GM04503 (cell line): ENCODE results near the gene KIAA1549.
A peak's percentile ranks its signal among the peaks of the same experiment; 100 is the strongest.
"Not testable (repeated sequence)": the region's sequence is repeated elsewhere in the genome, so short reads cannot be mapped to it uniquely, and the experiment has no call there.

Source experiments
- DNase-seq: peaks from one replicate; pipeline ENCODE4 v3.0.0-alpha.2; 2012; ENCODE audit warnings: low read depth

KIAA1549 gene

DNA sequence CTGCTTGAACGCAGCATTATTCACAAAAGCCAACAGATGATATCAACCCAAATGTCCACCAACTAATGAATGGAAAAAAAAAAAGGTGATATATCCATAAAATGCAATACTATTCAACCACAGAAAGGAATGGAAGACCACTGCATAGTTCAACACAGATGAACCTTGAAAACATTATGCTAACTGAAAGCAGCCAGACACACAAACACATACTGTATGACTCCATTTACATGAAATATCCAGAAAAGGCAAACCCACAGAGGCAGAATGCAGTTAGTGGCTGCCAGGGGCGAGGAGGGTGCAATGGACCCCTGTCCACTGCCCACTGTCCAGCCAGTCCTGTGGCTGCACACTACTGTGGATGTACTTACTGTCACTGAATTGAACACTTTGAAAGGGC is 36.6 kb downstream of the KIAA1549 start:
- DNase-seq = no peak

DNA sequence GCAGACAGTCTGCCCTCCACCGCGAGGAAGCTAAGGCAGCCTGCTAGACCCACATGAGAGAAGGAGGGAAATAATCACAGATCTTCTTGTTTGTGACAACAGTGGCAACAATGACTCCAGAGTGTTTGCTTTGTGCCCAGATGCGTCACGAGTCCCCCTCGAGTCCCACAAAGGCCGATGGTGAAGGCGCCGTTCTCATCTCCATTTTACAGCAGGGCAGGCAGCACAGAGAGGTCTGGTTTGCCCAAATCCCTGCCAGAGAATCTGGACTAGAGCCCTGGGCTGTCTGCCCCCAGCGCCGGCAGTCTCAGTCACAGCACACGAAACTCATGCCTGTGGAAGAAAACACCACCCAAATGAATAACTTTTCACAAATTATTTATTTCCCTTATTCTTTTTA is 38.1 kb downstream of the KIAA1549 start:
- no peak for DNase-seq

DNA sequence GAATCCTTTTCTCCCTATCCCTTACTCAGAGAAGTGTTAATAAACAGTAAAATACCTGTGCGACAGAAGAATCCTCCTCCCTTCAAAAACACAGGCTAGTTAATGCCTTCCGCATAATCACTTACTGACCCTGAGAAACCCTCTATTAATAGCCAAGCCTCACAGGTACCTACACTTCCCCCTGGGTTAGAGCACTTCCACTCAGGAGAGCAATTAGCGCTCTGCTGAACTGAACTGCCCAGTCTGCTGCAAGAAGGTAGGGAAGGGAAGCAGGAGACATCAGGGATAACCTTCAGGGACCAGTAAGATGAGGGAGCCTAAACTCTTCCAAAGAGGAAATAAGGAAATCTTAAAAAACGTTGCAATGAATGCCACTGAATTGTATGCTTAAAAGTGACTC is 39.6 kb downstream of the KIAA1549 start:
- no peak for DNase-seq

DNA sequence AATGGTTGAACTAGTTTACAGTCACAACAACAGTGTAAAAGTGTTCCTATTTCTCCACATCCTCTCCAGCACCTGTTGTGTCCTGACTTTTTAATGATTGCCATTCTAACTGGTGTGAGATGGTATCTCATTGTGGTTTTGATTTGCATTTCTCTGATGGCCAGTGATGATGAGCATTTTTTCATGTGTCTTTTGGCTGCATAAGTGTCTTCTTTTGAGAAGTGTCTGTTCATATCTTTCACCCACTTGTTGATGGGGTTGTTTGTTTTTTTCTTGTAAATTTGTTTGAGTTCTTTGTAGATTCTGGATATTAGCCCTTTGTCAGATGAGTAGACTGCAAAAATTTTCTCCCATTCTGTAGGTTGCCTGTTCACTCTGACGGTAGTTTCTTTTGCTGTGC is 40.6 kb downstream of the KIAA1549 start:
- not testable (repeated sequence) for DNase-seq

DNA sequence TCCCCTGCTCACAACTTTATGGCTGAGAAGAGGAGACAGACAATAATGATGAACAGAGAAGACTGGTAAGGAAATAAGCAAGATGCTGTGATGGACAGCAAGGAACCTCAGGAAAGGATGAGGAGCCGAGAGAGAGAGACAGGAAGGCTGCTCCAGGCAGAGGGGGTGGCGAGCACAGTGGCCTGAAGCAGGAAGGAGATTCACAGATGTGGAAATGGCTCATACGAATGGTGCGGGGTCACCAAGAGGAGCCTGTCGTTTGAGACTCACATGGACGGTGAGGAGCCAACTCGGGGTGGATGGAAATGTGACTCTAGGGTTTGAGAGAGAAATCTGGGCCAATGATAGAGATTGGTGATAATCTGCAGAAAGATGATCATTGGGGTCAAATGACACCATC is 43.7 kb downstream of the KIAA1549 start:
- no peak for DNase-seq

DNA sequence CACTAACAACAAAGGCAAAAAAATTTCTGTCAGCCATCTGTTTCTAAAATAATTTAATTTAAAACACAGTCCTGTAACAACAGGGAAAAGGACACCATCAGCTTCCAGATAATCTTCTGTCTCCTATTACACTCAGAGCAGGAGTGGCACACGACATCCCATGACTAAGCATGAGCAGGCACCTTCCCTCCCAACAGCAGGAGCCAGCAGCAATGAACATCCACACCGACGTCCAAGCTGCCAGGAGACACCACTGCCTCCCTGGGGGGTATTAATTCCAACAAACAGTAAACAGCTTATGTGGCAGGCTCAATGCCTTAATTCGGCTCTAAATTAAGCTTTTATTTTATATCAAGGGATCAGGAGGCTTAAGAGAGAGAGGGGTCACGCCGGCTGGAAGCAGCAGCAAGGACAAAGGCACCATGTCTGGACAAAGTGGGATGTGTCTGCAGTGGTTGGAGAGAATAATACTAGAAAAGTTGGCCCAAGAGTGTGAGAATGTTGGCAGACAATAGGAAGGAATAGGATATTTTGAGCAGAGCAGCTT is 45.7 kb downstream of the KIAA1549 start:
- peak; percentile 61 for DNase-seq

DNA sequence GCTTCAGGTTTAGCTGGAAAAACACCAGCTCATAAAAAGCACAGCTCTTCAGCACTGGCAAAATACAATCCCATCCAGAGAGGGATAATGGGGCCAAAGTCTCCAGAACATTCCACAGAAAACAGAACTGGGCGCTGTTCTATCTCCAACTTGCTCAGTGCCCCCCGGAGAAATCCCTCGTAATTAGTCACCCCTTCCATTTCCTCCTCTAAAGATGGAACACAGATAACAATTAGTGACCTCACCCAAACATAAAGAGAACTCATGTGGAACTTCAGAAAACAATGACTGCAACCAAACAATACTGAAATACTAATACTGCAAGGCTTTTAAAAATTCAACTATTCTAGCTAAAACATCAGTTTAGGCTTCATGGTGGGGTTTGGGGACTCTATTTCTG is 46.3 kb downstream of the KIAA1549 start:
- no peak for DNase-seq

DNA sequence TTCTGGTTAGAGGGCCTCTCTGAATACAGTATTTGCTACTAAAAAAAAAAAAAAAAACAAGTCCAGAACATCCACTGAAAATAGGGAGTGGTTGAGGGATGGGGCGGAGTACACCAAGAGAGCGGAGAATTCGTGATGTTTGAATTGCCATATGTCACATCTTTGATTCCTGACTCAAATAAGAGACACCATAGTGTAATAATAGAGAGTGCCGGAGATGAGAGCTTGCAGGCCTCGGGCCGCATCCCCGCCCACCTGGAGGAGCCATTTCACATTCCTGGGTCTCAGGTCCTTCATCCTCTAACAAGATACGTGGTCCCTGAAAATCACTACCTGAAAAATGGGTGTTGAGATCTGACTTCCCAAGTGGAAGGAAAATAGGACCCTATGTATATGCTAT is 46.8 kb downstream of the KIAA1549 start:
- DNase-seq = no peak

DNA sequence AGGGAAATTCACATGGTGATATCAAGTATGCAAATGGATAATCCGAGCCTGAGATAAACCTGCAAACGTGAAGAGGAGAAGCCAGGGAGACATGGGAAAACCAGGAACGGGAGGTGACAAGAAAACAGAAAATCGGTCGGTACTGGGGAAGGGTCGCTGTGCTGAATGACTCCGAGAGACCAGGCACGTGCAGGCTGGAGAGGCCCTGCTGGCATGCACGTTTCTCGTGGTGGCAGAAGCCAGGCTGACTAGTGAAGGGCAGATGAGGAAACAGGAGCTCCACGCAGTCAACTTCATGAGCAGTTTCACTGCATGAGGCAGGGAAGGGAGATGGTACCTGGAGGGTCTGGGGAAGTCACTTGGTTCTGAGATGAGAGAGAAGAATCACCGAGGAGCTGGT is 48.3 kb downstream of the KIAA1549 start:
- DNase-seq = no peak

DNA sequence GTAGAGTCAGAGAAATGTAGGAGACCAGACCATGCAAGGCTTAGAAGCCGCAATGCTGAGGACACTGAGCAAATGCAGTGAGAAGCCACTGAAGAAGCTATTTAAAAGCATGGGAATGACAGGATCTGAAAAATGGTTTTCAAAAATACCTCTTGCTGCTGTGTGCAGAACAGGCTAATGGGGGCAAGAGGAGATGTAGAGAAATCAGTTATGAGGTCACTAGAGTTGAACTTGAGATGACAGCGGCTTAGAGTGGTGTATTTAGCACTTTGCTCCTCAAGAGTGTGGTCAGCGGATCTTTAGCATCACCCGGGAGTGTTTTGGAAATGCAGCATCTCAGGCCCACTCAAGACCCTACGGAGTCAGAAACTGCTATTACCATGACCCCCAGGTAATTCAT is 48.8 kb downstream of the KIAA1549 start:
- no peak for DNase-seq

DNA sequence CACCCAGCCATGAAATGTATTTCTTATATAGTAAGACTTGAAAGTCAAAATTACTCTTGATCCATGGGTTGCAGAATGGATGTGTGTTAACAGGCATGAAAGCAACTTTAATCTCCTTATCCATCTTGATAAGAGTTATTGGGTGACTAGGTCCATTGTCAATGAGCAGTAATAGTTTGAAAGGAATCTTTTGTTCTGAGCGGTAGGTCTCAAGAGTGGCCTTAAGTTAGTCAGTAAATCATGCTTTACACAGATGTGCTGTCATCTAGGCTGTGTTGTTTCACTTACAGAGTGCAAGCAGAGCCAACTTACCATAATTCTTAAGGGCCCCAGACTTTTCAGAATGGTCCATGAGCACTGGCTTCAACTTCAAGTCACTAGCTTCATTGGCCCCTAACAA is 51.2 kb downstream of the KIAA1549 start:
- DNase-seq = no peak

DNA sequence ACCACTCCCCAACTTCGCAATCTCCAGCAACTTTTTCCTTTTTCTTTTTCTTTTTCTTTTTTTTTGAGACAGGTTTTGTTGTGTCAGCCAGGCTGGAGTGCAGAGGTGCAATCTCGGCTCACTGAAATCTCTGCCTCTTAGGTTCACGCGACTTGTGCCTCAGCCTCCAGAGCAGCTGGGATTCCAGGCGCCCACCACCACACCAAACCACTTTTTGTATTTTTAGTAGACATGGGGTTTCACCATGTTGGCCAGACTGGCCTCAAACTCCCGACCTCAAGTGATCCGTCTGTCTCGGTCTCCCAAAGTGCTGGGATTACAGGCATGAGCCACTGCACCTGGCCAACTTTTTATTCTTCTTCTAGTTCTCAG is 55.0 kb downstream of the KIAA1549 start:
- no peak for DNase-seq

DNA sequence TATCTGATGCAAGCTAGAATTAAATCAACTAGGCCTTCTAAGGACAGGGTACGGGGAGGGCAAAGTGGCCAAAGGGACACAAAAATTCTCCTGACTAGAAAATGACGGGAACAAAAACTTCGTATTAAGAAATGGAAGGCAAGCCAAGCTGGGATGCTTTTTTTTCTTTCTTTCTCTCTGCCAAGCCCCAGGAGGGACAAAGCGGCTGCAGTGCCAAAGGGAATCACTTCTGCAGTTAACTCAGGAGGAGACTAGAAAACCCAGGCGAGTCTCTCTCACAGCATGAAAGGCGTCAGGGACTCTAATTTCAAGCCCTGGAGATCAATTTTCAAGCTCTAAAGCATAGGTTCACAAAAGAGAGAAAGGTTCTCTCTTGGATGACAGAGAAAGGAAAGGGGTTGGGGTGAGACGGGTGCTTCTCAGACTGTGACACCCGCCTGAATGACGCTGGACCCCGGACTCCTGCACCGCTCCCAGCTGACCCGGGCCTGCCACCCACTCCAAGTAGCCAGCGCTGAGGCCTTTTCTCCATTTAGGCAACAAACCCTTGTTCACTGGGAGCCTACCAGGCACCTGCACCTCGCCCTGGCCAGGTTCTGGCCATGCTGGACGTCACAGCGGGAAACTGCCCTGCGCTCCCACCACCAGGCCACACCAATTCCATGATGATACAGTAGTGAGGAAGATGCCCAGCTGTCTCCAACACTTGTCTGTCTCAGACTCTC is 56.5 kb downstream of the KIAA1549 start:
- DNase-seq = no peak

DNA sequence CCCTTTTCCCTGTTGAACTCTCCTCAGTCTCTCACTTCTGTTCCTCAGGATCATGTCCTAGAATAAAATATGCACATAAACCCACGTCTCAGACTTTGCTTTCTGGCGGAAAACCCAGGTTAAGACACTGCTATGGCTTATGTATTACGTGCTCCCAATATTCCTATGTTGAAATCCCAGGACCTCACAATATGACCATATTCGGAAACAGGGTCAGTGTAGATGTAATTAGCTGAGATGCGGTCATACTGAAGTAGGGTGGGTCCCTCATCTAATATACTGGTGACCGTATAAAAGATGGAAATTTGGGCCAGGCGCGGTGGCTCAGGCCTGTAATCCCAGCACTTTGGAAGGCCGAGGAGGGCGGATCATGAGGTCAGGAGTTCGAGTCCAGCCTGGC is 59.9 kb downstream of the KIAA1549 start:
- DNase-seq = no peak

DNA sequence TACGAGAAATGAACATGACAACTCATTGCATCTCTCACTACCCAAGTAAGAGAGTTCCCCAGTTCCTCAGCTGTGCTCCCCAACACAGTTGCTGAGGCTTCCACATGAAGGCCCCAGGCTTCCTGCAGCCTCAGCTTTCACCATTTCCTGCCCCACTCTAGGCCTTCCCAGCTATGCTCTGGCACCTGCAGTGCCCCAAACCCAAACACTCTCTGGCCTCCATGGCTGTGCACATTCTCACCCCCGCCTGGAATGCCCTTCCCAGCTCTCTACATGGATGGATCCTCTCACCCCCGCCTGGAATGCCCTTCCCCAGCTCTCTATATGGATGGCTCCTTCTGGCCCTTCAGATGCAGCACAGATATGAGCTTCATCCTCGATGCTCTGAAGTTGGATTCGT is 61.3 kb downstream of the KIAA1549 start:
- DNase-seq = no peak

DNA sequence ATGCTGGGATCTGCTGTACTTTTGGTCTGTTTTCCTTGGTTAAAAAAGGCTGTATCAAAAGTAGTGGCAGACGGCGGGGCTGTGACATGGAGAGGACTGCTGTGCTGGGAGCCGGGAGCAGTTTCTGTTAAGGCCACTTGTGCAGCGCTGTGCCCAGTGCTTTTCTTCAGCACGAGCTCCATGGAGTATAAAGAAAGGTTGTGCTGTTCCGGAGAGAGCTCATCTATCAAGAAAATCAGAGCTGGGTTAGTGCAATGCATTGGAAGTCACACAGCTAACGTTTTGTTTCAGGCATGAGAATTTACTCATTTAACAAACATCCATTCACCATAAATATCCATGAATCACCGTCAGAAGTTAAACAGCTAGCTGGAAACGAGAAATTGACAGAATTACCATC is 62.0 kb downstream of the KIAA1549 start:
- DNase-seq = no peak

DNA sequence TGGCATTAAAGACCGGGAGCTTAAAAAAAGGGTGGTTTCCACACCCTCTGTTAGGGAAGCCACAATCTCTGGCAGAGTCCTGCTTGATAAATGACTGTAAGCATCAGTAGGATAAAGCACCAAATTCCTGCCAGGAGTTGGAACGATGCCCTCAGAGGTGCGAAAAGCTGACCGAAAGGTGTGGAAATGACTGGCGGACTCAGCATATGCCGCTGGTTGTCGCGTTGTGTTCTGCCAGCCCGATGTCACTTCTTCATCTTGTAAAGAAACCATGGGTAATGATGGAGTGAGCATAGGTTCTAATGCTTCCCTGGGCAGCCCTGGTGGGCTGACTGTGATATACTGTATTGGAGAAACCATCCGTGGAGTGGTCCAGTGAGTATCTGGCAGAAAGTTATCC is 62.4 kb downstream of the KIAA1549 start:
- no peak for DNase-seq

DNA sequence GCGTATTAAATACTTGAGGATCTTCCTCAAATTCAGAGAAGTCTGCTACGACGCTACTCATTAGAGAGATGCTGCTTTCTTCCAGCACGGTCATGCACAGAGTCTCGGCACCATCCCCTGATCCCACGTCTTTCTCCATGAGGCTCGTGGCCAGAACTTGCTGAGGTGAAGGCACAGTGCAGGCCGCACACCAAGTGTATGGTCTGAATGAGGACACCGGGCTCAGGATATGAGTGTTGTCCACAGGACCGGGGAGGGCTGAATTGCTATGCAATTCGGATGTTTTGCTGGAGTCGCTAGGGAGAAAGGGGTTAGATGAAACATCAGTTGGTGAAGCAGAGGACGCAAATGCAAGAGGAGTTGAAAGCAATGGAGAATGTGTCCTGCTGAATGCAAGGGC is 63.0 kb downstream of the KIAA1549 start:
- no peak for DNase-seq

DNA sequence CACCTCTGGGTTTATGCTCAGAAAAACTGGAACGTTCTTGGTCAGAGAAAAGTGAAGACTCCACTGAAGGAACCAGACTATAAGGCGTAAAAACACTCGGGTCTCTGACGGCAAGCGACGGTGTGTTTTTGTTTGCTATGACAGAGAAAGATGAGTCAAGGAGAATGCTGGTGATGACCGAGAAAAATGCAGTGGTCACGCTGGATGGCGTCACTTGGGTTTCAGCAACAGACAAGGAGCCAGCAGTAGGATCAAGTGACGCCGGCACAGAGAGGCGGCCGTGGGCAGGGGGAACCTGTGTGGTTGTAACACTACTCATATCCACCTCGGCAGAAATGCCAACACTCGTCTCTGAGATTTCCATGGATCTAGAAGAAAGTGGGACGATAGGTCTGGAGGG is 63.4 kb downstream of the KIAA1549 start:
- DNase-seq = no peak

DNA sequence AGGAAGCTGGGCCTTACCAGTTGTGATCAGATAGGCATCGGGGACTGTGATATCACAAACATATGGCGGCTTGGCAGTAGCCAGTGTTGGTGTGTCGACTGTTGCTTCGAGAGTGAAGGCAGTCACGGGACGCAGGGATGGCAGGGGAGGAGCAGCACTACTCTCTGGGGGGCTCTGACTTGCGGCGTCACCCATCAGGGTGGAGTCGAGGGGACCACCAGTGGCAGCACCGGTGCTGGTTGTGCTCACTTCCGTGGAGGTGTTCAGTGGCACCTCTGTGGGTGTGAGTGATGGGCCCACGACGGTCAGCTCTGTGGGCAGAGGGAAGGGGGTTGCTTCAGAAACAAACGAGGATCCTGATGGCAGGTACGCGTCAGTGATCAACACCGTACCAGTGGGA is 64.5 kb downstream of the KIAA1549 start:
- DNase-seq = no peak

DNA sequence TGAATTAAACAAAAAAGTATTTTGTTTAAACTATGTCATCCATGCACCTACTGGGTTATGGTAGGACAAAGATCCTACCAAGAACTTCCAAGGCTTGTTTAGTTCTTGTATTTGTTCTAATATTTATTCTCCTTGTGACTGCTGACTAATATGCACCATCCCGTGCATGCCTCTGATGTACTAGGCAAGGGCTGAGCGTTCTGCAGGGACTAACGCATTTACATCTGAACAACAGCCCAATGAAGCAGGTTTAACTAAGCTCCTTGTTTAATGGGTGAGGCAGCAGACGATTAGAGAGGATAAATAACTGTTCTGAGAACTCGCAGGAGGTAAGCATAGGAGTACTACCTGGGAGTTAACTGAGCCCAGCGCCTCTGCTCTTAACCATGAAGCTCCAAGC is 64.9 kb downstream of the KIAA1549 start:
- no peak for DNase-seq

DNA sequence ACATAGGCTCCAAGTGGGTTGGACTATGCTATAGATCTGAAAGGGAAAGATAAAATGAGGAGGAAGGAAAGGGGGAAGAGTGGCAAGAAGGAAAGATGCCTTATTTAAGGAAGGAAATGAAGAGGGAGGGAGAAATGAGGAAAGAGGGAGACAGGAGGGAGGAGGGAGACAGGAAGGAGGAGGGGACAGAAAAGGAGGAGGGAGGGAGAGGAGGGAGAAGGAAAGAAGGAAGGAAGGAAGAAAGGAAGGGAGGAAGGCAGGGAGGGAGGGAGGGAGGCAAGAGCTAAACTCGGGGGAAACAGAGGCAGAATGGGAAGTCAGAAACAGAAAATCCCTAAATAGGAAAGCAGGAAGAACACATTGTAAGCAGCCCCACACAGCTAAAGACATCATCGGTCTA is 67.4 kb downstream of the KIAA1549 start:
- no peak for DNase-seq

DNA sequence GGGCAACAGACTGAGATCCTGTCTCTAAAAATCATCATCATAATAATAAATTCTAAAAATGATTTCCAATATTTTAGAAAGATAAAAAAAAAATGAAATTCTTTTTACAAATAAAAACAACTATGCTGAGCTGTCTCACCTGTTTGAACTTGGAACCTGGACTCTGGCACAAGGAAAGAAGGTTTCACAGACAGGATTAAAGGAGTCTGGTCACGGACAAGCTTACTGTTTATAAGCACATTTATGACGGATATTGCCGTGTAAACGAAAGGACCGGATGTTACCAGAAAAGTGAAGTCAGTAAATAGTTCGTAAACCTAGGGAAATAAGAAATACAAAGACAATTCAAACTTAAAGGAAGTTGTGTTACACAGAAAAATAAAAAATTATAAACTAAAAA is 70.2 kb downstream of the KIAA1549 start:
- no peak for DNase-seq

DNA sequence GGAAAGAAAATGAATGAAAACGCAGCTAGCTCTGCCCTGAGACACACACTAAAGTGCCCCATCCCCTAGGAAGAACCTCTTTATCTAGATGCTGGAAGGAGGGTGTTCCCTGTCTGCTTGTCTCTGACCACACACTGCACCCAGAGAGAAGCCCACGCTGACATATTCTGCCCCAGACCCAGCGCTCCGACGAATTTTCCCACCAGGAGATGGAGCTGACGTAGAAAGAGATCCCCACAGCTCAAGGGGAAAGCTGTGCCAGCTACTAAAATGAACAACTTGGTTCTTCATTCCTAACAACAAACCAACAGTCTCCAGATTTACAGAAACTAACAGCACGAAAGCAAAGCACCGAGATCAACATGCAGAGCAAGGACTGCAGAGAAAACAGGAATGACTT is 73.3 kb downstream of the KIAA1549 start:
- DNase-seq = no peak
